Measurements from ENCODE around the gene WBP4. TPM values are rescaled to one million over a fixed set of nuclear protein-coding genes. Genes with fewer than 3 reads are reported as not detected.

Gene WBP4
- total and polyA plus RNA-seq, 9 of the 15 experiments (the other 6 are each of a cell fraction or from before 2014, with no cell fraction given), result 5.5 to 12.2 (median 7.9) TPM

GRCh38 chr13:41052441-41052840 lies 8.9 kb upstream of the WBP4 start (continued):
- no peak for TF ChIP-seq ZBTB40 (IDR thresholded peaks at IDR 0.05)
- TF ChIP-seq ZBTB40 (CRISPR knock-in tag; IDR thresholded peaks at IDR 0.05), result no peak
- no peak for TF ChIP-seq ZBTB49 (CRISPR knock-in tag; IDR thresholded peaks at IDR 0.05; ENCODE audit: borderline replicate concordance)
- TF ChIP-seq ZNF407 (IDR thresholded peaks at IDR 0.05; ENCODE audit: low read depth), result no peak
- TF ChIP-seq CCAR2 (IDR thresholded peaks at IDR 0.05; ENCODE audit: low read depth, low read length), result no peak
- TF ChIP-seq THRB (CRISPR knock-in tag; conservative IDR thresholded peaks at IDR 0.05), result no peak

Data from K562 (cell line).